Retinal pigment epithelial cell (primary cell): ENCODE results near the gene CD200.

Experiments used
- DNase-seq: peaks from one replicate; pipeline ENCODE4 v3.0.0-alpha.2; 2010; ENCODE audit warnings: low read depth
- H3K4me3 ChIP-seq: 2 replicates; pipeline ENCODE4 v1.5.1; 2011; ENCODE audit warnings: mild to moderate bottlenecking, low read length, control low read depth, moderate library complexity
- CTCF ChIP-seq: conservative IDR thresholded peaks from 2 replicates; pipeline ENCODE4 v1.5.1; 2011; ENCODE audit warnings: low read depth, low read length, control low read depth, inconsistent platforms

CD200 gene

GRCh38 chr3:112351036-112351435, 18.1 kb downstream of the CD200 start:
- DNase-seq = no peak
- H3K4me3 ChIP-seq = no peak overlapping the region
- no peak for TF ChIP-seq CTCF

DNA sequence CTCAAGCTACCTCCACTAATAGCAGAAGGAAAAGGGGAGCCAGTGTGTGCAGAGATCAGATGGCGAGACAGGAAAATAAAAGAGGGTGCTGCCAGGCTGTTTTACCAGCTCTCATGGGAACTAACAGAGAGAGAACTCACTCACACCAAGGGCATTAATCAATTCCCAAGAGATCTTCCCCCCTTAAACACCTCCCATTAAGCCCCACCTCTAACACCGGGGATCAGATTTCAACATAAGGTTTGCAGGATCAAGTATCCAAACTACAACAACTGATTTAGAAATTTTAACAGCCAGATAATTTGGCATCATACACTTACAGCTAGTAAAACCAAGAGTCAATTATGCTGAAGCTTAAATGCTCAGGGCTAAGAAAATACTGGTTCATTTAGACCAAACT, 18.9 kb downstream of the CD200 start:
- no peak for TF ChIP-seq CTCF
- DNase-seq = no peak
- H3K4me3 ChIP-seq = no peak overlapping the region

- no peak for DNase-seq
- no peak for TF ChIP-seq CTCF
- H3K4me3 ChIP-seq = no peak overlapping the region
Measured at GRCh38 chr3:112352720-112353119, 19.8 kb downstream of the CD200 start.

GRCh38 chr3:112353365-112353764, 20.4 kb downstream of the CD200 start:
- no peak for TF ChIP-seq CTCF
- no peak overlapping the region for H3K4me3 ChIP-seq
- DNase-seq = no peak

- no peak overlapping the region for H3K4me3 ChIP-seq
- no peak for DNase-seq
- TF ChIP-seq CTCF = no peak
Measured at GRCh38 chr3:112354642-112355306, 21.8 kb downstream of the CD200 start.

DNA sequence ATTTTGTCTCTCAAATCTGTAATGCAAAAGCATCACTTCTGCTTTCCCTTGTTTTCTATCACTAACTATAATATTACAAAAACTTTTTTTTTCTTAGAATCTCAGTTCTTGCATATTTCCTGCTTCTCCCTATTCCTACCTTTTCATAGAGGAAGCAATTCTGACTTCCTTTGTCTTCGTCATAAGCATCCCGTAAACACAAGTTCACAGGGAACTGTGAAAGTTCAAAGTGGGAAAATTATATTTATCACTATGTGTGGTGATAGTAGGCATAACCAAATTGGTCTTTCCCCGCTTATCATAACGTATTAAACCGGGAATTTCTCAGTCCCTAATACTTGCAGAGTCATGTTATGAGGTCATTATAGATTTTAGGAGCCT, 22.3 kb downstream of the CD200 start:
- no peak for DNase-seq
- H3K4me3 ChIP-seq = no peak overlapping the region
- TF ChIP-seq CTCF = no peak

- H3K4me3 ChIP-seq = no peak overlapping the region
- TF ChIP-seq CTCF = no peak
- DNase-seq = no peak
Measured at GRCh38 chr3:112357930-112358780, 25.2 kb downstream of the CD200 start.
